Stimulated activated CD4-positive, alpha-beta T cell treated with anti-CD3 and anti-CD28 coated beads, Interleukin-15, amount 100 ng/mL, for 48 hours (primary cell): ENCODE measurements around the gene SRSF5.

Source experiments
- DNase-seq, 2 donors: peaks; one replicate each; pipeline ENCODE4 v3.0.0-alpha.2; 2020; ENCODE audit warnings: low read depth in 2 of 2

The SRSF5 gene

DNA sequence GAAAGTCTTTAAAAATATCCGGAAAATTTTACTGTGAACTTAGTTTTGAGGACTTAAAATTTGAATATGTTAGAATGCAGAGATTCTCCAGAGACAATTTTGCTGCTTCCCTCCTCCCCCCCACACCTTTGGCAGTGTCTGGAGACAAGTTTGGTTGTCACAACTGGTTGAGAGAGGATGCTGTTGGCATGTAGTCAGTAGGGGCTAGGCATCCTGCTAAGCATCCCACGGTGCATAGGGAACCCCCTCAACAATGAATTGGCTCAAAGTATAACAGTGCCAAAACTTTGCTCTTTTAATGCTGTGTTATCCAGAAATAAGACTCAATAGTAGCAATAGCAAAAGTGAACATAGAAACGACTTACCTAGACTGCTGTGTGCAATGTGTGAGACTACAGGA, 3.6 kb downstream of the SRSF5 start:
- DNase-seq: no peak

DNA sequence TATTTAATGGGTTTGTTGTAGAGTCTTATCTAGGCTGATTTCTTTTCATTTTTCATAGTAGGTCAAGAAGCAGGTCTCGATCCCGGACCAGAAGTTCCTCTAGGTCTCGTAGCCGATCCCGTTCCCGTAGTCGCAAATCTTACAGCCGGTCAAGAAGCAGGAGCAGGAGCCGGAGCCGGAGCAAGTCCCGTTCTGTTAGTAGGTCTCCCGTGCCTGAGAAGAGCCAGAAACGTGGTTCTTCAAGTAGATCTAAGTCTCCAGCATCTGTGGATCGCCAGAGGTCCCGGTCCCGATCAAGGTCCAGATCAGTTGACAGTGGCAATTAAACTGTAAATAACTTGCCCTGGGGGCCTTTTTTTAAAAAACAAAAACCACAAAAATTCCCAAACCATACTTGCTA, 4.2 kb downstream of the SRSF5 start:
- no peak for DNase-seq

DNA sequence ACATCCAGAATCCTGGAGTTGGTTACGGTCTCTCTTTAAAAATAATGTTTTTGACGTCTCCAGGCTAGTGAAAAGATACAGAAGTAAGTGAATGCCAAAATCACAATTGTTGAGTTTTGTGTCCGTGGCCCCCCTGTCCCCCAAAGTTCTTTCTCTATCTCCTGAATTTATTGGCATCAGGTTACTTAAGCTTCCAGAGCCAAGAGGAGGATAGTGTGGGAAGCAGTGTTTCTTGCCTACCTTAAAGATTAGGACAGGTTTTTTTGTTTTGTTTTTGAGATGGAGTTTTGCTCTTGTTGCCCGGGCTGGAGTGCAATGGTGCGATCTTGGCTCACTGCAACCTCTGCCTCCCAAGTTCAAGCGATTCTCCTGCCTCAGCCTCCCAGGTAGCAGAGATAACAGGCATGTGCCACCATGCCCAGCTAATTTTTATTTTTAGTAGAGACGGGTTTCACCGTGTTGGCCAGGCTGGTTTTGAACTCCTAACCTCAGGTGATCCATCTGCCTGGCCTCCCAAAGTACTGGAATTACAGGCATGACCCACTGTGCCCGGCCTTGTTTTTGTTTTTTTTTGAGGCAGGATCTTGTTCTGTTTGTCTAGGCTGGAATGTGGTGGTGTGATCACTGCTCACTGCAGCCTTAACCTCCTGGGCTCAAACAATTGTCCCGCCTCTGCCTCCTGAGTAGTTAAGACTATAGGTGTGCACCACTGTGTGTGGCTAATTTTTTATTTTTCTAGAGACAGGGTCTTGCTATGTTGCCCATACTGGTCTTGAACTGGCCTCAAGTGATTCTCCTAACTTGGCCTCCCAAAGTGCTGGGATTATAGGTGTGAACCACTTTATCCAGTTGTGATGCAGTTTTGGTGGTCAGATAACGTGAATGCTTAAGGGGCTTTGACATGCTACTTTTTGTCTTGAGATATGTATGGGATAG, 5.4 kb downstream of the SRSF5 start:
- no peak for DNase-seq

DNA sequence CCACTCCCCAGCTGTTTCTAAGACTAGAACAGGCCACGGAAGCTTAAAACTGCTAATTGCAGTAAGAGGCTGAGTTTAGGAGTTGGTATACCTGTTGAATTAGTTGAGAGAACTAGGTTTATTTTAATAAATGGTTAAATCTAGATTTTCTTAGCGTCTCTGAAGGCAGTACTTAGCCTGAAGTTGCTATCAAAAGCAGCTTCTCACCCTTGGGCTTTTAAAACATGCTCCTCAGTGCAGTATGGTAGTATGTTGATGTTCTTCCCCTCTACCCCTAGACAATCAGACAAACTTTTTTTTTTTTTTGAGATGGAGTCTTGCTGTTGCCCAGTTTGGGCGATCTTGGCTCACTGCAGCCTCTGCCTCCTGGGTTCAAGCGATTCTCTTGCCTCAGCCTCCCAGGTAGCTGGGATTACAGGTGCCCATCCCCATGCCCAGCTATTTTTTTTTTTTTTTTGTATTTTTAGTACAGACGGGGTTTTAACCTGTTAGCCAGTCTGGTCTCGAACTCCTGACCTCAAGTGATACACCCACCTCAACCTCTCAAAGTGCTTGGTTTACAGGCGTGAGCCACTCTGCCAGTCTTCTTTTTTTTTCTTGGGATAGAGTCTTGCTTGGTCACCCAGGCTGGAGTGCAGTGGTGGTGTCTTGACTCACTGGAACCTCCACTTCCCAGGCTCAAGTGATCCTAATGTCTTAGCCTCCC, 6.8 kb downstream of the SRSF5 start:
- DNase-seq: no peak

DNA sequence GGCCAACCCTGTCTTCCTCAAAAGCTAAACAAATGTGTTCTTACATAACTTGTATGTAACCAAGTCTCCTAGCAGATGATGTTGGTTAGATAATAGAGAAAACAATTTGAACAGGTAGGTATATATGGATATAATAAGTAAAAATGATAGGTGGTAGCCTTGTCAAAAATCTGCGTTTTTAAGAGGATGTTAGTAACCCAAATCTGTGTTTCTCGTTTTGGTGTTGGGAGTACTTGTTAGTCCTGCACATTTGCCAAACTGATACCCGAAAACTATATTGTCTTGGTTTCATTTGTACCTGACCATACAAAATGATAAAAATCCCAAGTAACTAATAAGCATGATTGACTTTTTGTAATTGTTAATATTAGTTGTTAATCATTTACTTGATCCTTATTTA, 8.1 kb downstream of the SRSF5 start:
- no peak for DNase-seq

DNA sequence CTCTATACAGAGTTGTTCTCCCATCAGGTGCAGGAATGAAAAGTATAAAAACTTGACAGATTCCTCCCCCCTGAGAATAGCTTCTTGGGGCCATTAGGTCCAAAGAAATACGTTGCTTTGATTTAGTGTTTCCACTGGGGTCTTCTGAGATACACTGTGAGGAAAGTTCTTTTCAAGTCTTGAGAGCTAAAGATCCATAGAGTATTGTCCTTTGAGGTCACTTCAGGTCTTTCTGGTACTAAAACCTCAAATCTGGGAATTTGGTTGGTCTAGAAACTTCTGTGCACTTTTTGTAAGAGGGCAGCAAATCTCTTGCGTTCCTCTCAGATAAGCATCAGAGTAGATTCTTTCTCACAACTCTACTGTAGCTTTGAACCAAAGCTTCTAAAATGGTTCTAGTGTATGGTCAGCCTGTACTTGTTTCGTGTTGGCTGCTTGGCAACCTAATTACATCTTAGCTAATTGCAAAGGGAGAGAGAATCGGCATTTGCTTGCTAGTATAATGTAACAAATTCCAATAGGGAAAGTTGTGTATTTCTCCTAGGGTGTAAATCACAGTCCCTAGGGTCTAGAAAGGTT, 10.0 kb downstream of the SRSF5 start:
- no peak for DNase-seq

DNA sequence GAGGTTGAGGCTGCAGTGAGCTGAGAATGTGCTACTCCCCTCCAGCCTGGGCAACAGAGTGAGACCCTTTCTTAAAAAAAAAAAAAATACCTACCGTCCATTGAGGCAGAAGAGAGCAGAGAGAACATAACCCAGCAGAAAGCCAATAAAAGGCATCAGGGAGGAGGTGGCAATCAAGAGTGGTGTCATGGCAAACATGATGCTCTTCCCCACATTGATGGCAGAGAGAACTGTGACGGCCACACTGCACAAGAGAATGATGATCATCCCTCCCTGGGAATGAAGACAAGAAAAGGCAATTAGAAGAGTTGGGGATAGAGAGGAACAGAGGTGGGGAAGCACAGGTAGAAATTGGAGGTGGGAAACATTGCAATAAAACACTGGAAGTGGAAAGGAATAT, 12.1 kb downstream of the SRSF5 start:
- no peak for DNase-seq

DNA sequence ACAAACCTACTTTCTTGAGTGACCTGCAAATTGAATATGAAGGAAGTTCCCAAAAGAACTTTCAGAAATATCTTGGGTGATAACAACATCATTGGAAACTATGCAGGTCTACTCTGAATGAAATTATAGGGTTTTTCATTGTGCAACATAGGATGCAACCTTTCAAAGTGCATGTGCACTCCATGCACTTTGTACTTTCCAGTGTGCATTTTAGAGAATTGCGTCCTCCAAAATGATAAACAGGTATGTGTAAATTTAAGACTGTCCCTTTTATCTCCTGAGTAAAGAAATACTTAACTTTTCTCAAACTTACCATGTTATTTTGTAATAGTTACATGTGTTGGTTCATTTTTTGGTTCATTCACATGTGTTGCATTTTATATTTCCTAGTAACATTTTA, 13.2 kb downstream of the SRSF5 start:
- DNase-seq: no peak

DNA sequence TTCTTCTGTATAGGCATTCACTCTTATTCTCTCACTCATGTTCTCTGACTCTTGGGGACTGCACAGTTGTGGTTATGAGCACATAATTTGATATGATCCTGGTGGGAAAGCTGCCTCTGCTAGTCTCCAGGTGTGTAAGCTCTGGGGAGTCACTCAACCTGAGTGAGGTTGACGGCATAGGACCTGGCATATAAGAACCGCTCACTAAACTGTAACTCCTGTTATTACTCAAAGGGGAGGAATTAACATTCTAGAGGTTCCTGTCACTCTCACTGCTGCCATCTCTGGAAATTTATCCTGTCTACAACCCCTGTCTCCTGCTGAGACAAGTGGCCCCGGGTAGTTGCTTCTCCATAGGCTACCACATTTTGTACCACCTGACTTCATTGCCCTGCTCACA, 14.0 kb downstream of the SRSF5 start:
- no peak for DNase-seq

DNA sequence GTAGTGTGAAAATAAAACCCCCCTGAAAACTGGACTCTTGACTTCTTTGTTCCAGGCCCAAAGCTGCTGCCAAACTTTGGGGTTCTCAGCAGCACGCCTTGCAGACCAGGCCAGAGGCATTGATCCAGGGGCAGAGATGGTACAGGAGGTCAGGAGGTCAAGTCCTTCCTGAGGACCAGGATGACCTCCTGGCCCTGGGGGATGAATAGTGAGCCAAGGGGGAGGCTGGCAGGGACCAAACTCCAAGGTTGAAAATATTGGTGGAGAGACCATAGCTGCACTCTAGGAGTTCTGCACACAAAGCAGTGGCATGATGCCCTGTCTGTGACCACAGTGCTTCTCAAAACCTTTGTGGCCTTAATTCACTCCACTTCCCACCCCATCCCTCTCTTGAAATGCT, 18.0 kb downstream of the SRSF5 start:
- DNase-seq: no peak

DNA sequence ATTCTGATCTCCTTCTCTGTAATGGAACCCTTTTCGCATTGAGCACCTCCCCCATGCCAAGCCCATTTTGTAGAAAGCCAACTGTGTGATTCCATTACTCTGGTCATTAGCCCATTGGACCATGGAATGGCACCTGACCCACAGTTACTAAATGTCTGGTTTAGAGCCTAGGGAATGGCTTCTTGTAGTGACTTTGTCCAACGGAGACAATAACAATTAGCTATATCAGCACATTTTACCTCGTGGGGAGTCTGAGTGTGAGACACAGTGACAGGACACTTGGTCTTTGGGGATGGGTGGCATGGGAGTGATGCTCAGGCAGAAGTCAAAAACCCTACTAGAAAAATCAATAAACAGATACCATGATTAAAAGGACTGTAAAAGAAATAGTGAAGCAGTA, 19.7 kb downstream of the SRSF5 start:
- no peak for DNase-seq

DNA sequence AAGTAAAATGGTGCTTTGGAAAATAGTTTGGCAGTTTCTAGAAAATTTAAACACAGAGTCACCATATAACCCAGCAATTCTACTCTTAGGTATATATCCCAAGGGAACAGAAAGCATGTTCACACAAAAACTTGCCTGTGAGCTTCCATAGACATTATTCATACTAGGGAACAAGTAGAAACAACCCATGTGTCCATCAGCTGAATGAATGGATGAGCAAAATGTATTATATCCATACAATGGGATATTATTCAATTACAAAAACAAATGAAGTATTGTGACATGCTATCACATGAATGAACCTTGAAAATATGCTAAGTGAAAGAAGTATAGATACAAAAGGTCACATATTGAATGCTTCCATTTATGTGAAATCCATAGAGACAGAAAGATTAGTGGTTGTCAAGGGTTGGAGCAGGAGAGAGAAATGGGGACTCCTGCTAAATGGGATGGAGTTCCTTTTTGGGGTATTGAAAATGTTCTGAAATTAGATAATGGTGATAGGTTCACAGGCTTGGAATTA, 22.2 kb downstream of the SRSF5 start:
- DNase-seq: no peak

DNA sequence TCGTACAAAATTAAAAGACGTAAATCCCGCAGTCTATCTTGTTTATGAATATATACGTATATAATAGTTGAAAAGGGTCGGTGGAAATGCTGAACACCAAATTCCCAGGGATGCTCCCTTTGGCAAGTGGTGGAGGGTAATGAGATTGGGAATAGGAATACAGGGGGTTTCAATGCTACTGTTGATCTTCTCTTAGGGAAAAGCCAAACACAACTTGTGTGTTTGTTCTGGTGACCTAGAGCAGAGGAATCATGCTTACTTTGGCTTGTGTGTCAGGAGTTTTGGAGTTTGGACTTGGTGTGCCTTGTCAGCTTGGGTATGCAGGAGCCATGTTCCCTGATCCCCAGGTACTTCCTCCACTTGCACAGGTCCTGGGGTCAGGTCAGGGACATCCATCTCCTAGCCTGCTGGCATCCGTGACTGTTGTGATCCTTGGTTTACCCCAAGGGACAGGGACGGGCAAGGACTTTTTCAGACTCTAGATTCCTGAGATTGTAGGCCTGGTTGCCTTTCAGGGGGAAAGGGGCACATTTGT, 26.0 kb downstream of the SRSF5 start:
- no peak for DNase-seq

DNA sequence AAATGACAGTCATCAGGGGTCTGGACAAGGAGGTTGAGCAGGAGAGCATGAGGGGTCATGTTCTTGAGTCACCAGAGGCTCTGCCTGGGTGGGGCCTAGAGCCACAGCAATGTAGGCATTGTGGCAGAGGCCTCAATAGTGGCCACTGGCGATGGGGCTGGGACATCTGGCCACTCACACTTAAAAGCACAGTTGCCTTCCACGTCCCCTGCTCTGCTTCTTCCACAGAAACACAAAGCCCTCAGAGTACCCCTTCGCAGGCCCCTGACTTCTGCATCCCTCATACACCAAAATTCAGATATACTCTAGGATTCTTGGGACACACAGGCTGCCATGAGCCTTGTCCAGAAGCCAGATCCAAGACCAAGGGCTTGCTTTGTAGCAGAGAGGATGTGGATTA, 27.8 kb downstream of the SRSF5 start:
- DNase-seq: no peak

DNA sequence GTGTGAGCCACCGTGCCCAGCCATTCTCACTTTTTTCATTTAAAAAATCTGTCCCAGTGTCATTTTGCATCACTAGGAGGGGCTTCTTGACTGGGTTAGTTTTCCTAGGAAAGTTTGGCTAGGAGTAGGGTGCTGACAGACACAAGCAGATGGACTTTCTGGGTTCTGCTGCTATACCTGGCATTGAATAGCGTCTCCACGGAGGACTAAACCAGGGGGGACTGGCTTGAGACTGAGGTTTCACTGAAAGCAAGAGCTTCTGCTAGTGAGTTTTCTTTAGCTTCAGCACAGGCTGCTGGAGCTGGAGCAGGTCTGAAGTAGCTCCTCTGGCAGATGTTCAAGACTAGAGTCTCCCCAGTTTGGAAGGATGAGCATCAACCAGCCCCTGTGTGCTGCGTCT, 28.7 kb downstream of the SRSF5 start:
- no peak for DNase-seq

DNA sequence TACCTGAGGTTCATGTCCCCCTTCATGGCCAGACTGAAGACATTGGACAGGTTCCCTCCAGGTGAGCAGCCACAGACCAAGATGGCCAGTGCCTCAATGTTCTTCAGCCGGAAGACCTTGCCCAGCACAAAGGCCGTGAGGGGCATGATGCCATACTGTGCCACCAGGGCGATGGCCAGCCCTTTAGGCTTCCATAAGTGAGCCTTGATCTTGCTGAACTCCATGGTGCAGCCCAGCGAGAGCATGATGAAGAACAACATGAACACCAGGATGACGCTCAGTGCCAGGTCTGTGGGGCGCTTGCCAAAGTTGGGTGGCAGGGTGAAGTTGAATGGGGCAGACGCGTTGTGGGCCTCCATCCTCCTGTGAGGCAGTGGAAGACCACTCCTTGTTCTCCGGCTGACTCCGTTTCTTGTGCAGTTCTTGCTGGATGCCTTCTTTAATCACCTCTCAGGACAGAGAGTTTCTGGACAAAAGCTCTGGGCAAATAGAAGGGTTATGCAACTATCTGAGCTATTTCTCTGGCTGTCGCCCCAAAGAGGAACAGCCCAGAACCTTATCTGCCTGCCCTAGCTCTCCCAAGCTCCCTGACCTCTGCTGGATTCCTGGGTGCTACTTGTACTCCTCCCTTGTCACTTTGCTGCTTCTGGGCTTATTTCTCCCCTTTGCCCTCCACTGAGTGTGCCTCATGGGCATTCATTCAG, 30.0 kb downstream of the SRSF5 start, which contains the start of gene SLC10A1:
Gene SLC10A1, minus strand, starts transcription at position 445 of the 704 bp plus-strand sequence. Its CDS starts 86 bp downstream, at position 359.
- DNase-seq: no peak

DNA sequence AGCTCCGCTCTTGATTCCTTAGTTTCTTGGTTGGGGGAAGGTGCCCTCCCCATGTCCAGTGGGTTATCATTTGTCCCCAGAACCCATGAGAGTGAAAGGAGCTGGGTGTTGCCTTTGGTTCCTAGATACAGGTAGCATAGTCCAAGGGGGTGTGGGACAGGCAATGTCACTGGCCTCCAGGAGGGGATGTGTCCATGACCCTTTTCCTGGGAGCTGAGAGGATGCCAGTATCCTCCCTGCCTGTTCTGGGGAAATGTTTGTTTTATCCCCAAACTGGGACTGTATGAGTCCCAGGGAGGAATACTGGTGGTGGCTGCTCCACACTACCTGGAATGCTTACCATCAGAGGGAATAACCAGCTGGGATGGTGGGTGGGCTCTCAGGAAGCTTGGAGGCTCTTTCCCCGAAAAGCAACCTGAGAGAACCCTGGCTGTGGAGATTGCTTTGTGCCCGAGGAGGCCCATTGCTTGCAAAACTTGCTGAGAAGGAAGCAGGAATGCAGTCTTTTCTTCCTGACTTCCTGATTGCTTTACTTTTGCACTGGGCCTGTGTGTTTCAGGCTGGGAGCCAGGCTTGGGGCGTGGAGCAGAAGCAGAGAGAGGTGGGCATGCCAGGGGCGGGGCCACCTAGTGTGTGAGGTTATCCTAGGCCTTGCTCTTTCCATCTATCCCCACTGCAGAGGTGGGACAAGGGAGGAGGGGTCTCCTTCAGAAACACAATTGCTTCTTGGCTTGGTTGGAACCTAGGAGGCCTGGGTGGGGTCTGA, 30.8 kb downstream of the SRSF5 start:
- no peak for DNase-seq

DNA sequence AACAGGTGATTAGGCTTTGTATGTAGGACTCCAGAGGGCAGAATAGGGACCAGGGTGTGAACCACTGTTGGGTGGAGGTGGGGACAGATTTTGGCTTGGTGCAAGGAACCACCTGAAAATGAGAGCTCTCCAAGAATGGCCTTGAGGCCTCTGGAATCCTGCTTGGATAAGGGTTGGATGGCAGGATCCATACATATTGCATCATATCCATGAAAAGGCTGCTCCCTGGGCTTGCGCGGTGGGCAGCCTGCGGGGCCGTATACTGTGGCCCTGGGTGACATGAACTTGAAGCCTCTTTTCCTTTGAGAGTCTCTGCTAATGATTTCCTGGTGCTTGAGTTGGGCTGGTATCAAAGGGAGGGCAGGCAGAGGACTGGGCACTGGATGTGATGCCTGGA, 31.4 kb downstream of the SRSF5 start:
- no peak for DNase-seq

DNA sequence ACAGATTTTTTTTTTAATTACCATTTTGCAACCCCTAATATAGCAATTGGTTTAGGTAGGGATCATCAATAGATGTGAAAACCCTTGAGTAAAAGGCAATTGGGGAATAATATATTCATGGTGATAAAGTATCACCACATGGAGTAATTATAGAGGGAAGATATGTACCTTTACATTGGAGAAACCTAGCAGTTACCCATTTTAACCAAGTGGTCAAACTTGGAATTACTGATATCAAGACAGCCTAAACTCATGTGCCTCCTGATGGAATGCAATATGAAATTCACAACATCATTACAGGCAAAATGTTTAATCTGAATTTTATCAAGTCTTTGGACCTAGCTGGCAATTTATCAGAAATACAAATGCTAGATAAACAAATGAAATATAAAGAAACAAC, 36.8 kb downstream of the SRSF5 start:
- DNase-seq: no peak

DNA sequence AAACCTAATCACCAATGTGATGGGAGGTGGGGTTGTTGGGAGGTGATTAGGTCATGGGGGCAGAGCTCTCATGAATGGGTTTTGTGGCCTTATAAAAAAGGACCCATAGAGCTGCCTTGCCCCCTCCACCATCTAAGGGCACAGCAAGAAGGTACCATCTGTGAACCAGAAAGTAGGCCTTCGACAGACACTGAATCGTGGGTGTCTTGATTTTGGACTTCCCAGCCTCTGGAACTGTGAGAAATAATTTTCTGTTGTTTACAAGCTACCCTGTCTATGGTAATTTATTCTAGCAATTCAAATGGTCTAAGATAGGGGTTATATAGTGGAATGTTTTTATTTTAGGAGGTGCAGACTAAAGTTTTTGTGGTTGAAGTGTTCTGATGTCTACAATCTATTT, 38.0 kb downstream of the SRSF5 start:
- no peak for DNase-seq

DNA sequence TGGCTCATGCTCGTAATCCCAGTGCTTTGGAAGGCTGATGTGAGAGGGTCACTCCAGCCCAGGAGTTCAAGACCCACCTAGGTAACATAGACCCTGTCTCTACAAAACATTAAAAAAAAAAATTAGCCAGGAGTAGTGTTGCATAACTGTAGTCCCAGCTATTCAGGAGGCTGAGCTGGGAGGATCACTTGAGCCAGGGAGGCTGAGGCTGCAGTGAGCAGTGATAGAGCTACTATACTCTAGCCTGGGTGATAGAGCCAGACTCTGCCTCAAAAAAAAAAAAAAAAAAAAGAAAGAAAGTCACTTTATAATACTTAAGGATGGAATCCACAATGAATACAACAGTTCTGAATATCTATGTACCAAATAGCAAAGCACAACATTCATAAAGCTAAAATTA, 40.2 kb downstream of the SRSF5 start:
- no peak for DNase-seq
